ENCODE results near the gene USP21.

USP21 gene

DNA sequence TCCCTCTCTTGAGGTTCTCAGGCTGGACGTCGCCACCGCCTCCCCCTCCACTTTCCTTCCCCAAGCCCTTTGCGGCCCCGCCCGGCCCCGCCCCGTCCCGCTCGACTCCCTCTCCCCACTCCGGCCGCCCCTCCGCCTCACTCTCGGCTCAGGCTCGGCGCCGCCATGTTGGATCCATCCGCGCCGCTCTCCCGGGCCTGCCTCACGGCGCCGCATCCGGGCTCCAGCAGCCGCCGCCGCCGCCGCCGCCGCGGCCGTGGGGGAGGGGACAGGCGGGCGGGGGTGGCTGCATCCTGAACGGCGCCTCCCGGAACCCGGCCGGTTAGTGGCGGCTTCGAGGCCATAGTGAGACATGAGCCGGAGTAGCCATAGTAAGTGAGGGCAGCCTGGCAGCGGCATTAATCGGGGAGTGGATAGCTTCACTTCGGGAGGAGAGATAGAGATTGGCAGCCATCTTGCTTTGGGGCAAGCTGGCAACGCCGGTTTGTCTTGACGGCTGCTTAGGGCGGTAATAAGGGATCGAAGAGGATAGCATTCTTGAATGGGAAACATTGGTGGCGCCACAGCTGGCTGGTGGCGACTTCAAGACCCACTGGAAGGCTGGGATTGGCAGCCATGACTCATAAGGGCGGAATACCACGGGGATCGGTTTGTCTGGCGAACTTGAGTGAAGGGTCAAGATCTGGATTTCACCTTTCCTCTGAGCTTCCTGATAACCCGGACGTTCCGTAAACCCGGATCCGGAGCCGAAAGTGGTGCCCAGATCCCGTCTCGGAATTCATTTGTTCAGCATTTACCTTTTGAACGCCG lies 26.7 kb upstream of the USP21 start, which contains the start of gene DEDD (continued):
- TF ChIP-seq, protein P1, sequence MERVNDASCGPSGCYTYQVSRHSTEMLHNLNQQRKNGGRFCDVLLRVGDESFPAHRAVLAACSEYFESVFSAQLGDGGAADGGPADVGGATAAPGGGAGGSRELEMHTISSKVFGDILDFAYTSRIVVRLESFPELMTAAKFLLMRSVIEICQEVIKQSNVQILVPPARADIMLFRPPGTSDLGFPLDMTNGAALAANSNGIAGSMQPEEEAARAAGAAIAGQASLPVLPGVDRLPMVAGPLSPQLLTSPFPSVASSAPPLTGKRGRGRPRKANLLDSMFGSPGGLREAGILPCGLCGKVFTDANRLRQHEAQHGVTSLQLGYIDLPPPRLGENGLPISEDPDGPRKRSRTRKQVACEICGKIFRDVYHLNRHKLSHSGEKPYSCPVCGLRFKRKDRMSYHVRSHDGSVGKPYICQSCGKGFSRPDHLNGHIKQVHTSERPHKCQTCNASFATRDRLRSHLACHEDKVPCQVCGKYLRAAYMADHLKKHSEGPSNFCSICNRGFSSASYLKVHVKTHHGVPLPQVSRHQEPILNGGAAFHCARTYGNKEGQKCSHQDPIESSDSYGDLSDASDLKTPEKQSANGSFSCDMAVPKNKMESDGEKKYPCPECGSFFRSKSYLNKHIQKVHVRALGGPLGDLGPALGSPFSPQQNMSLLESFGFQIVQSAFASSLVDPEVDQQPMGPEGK (CRISPR knock-in tag; IDR thresholded peaks at IDR 0.05; ENCODE audit: borderline replicate concordance) = no peak
- TF ChIP-seq GLIS3 (CRISPR knock-in tag; IDR thresholded peaks at IDR 0.05) (no peak), SNAI2 (CRISPR knock-in tag; IDR thresholded peaks at IDR 0.05) (no peak), BACH2 (CRISPR knock-in tag; IDR thresholded peaks at IDR 0.05; ENCODE audit: borderline replicate concordance) (no peak), PPARA (CRISPR knock-in tag; IDR thresholded peaks at IDR 0.05; ENCODE audit: borderline replicate concordance) (no peak), ZNF565 (CRISPR knock-in tag; conservative IDR thresholded peaks at IDR 0.05; ENCODE audit: low read depth) (no peak), ARNTL (CRISPR knock-in tag; IDR thresholded peaks at IDR 0.05; ENCODE audit: borderline replicate concordance, low read depth) (no peak), ZFP30 (CRISPR knock-in tag; IDR thresholded peaks at IDR 0.05) (no peak), CSDC2 (CRISPR knock-in tag; IDR thresholded peaks at IDR 0.05) (peak; percentile 69; the same call in 1 of the 2 replicates), ZFP3 (CRISPR knock-in tag; IDR thresholded peaks at IDR 0.05) (no peak), ISL1 (CRISPR knock-in tag; IDR thresholded peaks at IDR 0.05) (no peak), TCF4 (CRISPR knock-in tag; IDR thresholded peaks at IDR 0.05; ENCODE audit: borderline replicate concordance) (no peak), OSR1 (CRISPR knock-in tag; IDR thresholded peaks at IDR 0.05) (no peak)
- TF ChIP-seq, protein P2, sequence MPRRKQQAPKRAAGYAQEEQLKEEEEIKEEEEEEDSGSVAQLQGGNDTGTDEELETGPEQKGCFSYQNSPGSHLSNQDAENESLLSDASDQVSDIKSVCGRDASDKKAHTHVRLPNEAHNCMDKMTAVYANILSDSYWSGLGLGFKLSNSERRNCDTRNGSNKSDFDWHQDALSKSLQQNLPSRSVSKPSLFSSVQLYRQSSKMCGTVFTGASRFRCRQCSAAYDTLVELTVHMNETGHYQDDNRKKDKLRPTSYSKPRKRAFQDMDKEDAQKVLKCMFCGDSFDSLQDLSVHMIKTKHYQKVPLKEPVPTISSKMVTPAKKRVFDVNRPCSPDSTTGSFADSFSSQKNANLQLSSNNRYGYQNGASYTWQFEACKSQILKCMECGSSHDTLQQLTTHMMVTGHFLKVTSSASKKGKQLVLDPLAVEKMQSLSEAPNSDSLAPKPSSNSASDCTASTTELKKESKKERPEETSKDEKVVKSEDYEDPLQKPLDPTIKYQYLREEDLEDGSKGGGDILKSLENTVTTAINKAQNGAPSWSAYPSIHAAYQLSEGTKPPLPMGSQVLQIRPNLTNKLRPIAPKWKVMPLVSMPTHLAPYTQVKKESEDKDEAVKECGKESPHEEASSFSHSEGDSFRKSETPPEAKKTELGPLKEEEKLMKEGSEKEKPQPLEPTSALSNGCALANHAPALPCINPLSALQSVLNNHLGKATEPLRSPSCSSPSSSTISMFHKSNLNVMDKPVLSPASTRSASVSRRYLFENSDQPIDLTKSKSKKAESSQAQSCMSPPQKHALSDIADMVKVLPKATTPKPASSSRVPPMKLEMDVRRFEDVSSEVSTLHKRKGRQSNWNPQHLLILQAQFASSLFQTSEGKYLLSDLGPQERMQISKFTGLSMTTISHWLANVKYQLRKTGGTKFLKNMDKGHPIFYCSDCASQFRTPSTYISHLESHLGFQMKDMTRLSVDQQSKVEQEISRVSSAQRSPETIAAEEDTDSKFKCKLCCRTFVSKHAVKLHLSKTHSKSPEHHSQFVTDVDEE (CRISPR knock-in tag; IDR thresholded peaks at IDR 0.05) = peak; percentile 69

DNA sequence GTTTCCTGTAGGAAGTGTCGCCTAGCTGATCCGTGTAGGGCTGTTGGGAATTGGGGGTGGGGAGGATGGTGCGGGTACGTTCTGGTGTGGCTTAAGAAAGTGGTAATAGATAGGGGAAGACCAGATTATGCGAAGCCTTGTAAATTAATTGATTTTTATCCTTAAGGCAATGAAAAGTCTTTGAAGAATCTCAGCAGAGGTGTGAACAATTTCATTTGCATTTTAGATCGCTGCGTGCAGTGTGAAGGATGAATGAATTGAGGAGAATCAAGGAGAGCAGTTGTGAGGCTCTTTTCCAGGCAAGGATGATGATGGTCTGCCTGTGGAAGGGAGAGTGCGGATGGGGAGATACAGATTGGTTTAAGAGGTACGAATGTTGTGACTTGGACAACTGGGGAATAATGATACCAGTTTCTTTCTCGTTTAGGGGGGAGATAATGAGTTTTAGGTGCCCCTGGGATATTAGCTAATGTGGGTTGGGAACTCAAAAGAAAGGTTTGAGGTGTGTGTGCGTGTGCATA lies 26.0 kb upstream of the USP21 start:
- TF ChIP-seq GLIS3 (CRISPR knock-in tag; IDR thresholded peaks at IDR 0.05) = no peak
- TF ChIP-seq PPARA (CRISPR knock-in tag; IDR thresholded peaks at IDR 0.05; ENCODE audit: borderline replicate concordance) = no peak
- TF ChIP-seq ZNF565 (CRISPR knock-in tag; conservative IDR thresholded peaks at IDR 0.05; ENCODE audit: low read depth) = no peak
- TF ChIP-seq, protein P2 (CRISPR knock-in tag; IDR thresholded peaks at IDR 0.05) = no peak
- TF ChIP-seq, protein P3, sequence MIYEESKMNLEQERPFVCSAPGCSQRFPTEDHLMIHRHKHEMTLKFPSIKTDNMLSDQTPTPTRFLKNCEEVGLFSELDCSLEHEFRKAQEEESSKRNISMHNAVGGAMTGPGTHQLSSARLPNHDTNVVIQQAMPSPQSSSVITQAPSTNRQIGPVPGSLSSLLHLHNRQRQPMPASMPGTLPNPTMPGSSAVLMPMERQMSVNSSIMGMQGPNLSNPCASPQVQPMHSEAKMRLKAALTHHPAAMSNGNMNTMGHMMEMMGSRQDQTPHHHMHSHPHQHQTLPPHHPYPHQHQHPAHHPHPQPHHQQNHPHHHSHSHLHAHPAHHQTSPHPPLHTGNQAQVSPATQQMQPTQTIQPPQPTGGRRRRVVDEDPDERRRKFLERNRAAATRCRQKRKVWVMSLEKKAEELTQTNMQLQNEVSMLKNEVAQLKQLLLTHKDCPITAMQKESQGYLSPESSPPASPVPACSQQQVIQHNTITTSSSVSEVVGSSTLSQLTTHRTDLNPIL (CRISPR knock-in tag; IDR thresholded peaks at IDR 0.05; ENCODE audit: low read depth) = no peak
- TF ChIP-seq TCF4 (CRISPR knock-in tag; IDR thresholded peaks at IDR 0.05; ENCODE audit: borderline replicate concordance) = no peak
- no peak for TF ChIP-seq CSDC2 (CRISPR knock-in tag; IDR thresholded peaks at IDR 0.05)
- TF ChIP-seq OSR1 (CRISPR knock-in tag; IDR thresholded peaks at IDR 0.05) = no peak
- TF ChIP-seq, protein P4, sequence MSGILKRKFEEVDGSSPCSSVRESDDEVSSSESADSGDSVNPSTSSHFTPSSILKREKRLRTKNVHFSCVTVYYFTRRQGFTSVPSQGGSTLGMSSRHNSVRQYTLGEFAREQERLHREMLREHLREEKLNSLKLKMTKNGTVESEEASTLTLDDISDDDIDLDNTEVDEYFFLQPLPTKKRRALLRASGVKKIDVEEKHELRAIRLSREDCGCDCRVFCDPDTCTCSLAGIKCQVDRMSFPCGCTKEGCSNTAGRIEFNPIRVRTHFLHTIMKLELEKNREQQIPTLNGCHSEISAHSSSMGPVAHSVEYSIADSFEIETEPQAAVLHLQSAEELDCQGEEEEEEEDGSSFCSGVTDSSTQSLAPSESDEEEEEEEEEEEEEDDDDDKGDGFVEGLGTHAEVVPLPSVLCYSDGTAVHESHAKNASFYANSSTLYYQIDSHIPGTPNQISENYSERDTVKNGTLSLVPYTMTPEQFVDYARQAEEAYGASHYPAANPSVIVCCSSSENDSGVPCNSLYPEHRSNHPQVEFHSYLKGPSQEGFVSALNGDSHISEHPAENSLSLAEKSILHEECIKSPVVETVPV (CRISPR knock-in tag; IDR thresholded peaks at IDR 0.05) = no peak
- no peak for TF ChIP-seq ISL1 (CRISPR knock-in tag; IDR thresholded peaks at IDR 0.05)
- no peak for TF ChIP-seq BACH2 (CRISPR knock-in tag; IDR thresholded peaks at IDR 0.05; ENCODE audit: borderline replicate concordance)
- no peak for TF ChIP-seq TOX (CRISPR knock-in tag; IDR thresholded peaks at IDR 0.05; ENCODE audit: borderline replicate concordance)
- TF ChIP-seq RARB (CRISPR knock-in tag; IDR thresholded peaks at IDR 0.05) = no peak
- TF ChIP-seq ZFP30 (CRISPR knock-in tag; IDR thresholded peaks at IDR 0.05) = no peak
- TF ChIP-seq ZC3H10 (CRISPR knock-in tag; IDR thresholded peaks at IDR 0.05) = no peak
- TF ChIP-seq, protein P1 (CRISPR knock-in tag; IDR thresholded peaks at IDR 0.05; ENCODE audit: borderline replicate concordance) = no peak
- TF ChIP-seq ESRRG (CRISPR knock-in tag; IDR thresholded peaks at IDR 0.05) = no peak
- no peak for TF ChIP-seq ARNTL (CRISPR knock-in tag; IDR thresholded peaks at IDR 0.05; ENCODE audit: borderline replicate concordance, low read depth)
- ATAC-seq = peak; percentile 11
